Duodenal mucosa (tissue), 2 donors: ENCODE measurements around the gene KRT25.

Experiments
- H3K27ac ChIP-seq: one replicate; pipeline ENCODE4 v1.7.0; 2013; ENCODE audit warnings: low read depth, low read length
- H3K27me3 ChIP-seq, 2 donors: one replicate each; pipeline ENCODE4 v1.7.0; 2013; ENCODE audit warnings: low read length in 2 of 2, control low read depth in 1 of 2; ENCODE audit not compliant: insufficient read depth in 2 of 2, control insufficient read depth in 1 of 2
- H3K36me3 ChIP-seq, 2 donors: one replicate each; pipeline ENCODE4 v1.7.0; 2013; ENCODE audit warnings: low read length in 2 of 2, control low read depth in 1 of 2; ENCODE audit not compliant: insufficient read depth in 2 of 2, control insufficient read depth in 1 of 2
- H3K4me1 ChIP-seq, 2 donors: one replicate each; pipeline ENCODE4 v1.7.0; 2013; ENCODE audit warnings: low read length in 2 of 2, control low read depth in 1 of 2; ENCODE audit not compliant: insufficient read depth in 2 of 2, control insufficient read depth in 1 of 2
- H3K4me3 ChIP-seq, 2 donors: one replicate each; pipeline ENCODE4 v1.7.0; 2013; ENCODE audit warnings: low read length in 2 of 2, low read depth in 1 of 2
- H3K9ac ChIP-seq, 2 donors: one replicate each; pipeline ENCODE4 v1.7.0; 2013; ENCODE audit warnings: low read length in 2 of 2, low read depth in 1 of 2
- H3K9me3 ChIP-seq, 2 donors: one replicate each; pipeline ENCODE4 v1.7.0; 2013; ENCODE audit warnings: low read length in 2 of 2, control low read depth in 1 of 2; ENCODE audit not compliant: control insufficient read depth in 1 of 2

The KRT25 gene

GRCh38 chr17:40755231-40755630 lies at the start of gene KRT25:
TSS of gene KRT25 (minus strand) at chr17:40755331. CDS start at chr17:40755271, 60 bp downstream.
- no peaks in the 10 kb centered on the region for H3K4me1 ChIP-seq
- H3K4me3 ChIP-seq, result no peak within 1 kb of the TSS
- no peak within 1 kb of the TSS for H3K9ac ChIP-seq
- no peaks in the 10 kb centered on the region for H3K36me3 ChIP-seq
- peaks cover 0 to 10% of the 10 kb centered on the region in 2 donors for H3K9me3 ChIP-seq
- no peak within 1 kb of the TSS for H3K27ac ChIP-seq
- peaks cover 0 to 4% of the 10 kb centered on the region in 2 donors for H3K27me3 ChIP-seq

- Histone ChIP-seq H3K4me1 (no peaks in the 10 kb centered on the region), H3K9me3 (no peaks in the 10 kb centered on the region), H3K36me3 (no peaks in the 10 kb centered on the region), H3K4me3 (no peak overlapping the region), H3K27ac (no peak overlapping the region), H3K27me3 (peaks cover 29 to 30% of the 10 kb centered on the region in 2 donors), H3K9ac (no peak overlapping the region)
Observed at GRCh38 chr17:40803617-40804082, 48.5 kb upstream of the KRT25 start.

- no peaks in the 10 kb centered on the region for H3K9me3 ChIP-seq
- H3K9ac ChIP-seq, result no peak overlapping the region
- no peaks in the 10 kb centered on the region for H3K36me3 ChIP-seq
- H3K4me3 ChIP-seq, result no peak overlapping the region
- no peaks in the 10 kb centered on the region for H3K4me1 ChIP-seq
- no peak overlapping the region for H3K27ac ChIP-seq
- H3K27me3 ChIP-seq, result peaks cover 26 to 34% of the 10 kb centered on the region in 2 donors
Observed at GRCh38 chr17:40801157-40801556, 46.0 kb upstream of the KRT25 start.

- H3K9me3 ChIP-seq, result no peaks in the 10 kb centered on the region
- no peaks in the 10 kb centered on the region for H3K4me1 ChIP-seq
- H3K27ac ChIP-seq, result no peak overlapping the region
- H3K36me3 ChIP-seq, result no peaks in the 10 kb centered on the region
- no peak overlapping the region for H3K9ac ChIP-seq
- peaks cover 31 to 38% of the 10 kb centered on the region in 2 donors for H3K27me3 ChIP-seq
- no peak overlapping the region for H3K4me3 ChIP-seq
Observed at GRCh38 chr17:40800381-40800780, 45.2 kb upstream of the KRT25 start.

- H3K9me3 ChIP-seq, result no peaks in the 10 kb centered on the region
- H3K27ac ChIP-seq, result no peak within 1 kb of the TSS
- H3K36me3 ChIP-seq, result no peaks in the 10 kb centered on the region
- H3K4me1 ChIP-seq, result no peaks in the 10 kb centered on the region
- H3K9ac ChIP-seq, result no peak within 1 kb of the TSS
- peaks cover 35% of the 10 kb centered on the region in 2 donors for H3K27me3 ChIP-seq
- H3K4me3 ChIP-seq, result no peak within 1 kb of the TSS
Observed at GRCh38 chr17:40799859-40800258, 44.7 kb upstream of the KRT25 start, which contains the start of gene KRT28. TSS of gene KRT28 (minus strand) at chr17:40799959. CDS start at chr17:40799893, 66 bp downstream.

- Histone ChIP-seq H3K27me3 (peaks cover 35 to 36% of the 10 kb centered on the region in 2 donors), H3K4me3 (no peak overlapping the region), H3K36me3 (no peaks in the 10 kb centered on the region)
Observed at GRCh38 chr17:40796846-40797245, 41.7 kb upstream of the KRT25 start.

GRCh38 chr17:40795019-40795667 lies 40.0 kb upstream of the KRT25 start:
- no peaks in the 10 kb centered on the region for H3K9me3 ChIP-seq
- H3K9ac ChIP-seq, result no peak overlapping the region
- H3K27ac ChIP-seq, result no peak overlapping the region
- peaks cover 25 to 31% of the 10 kb centered on the region in 2 donors for H3K27me3 ChIP-seq
- H3K4me1 ChIP-seq, result no peaks in the 10 kb centered on the region
- H3K4me3 ChIP-seq, result no peak overlapping the region
- H3K36me3 ChIP-seq, result no peaks in the 10 kb centered on the region

More at GRCh38 chr17:40796846-40797245, 41.7 kb upstream of the KRT25 start:
- no peaks in the 10 kb centered on the region for H3K9me3 ChIP-seq
- no peak overlapping the region for H3K27ac ChIP-seq
- no peaks in the 10 kb centered on the region for H3K4me1 ChIP-seq
- H3K9ac ChIP-seq, result no peak overlapping the region

- no peaks in the 10 kb centered on the region for H3K9me3 ChIP-seq
- no peaks in the 10 kb centered on the region for H3K36me3 ChIP-seq
- no peak overlapping the region for H3K4me3 ChIP-seq
- no peaks in the 10 kb centered on the region for H3K4me1 ChIP-seq
- peaks cover 23 to 27% of the 10 kb centered on the region in 2 donors for H3K27me3 ChIP-seq
- H3K9ac ChIP-seq, result no peak overlapping the region
- no peak overlapping the region for H3K27ac ChIP-seq
Observed at GRCh38 chr17:40794466-40794865, 39.3 kb upstream of the KRT25 start.

- H3K27me3 ChIP-seq, result peaks cover 21 to 24% of the 10 kb centered on the region in 2 donors
- H3K9me3 ChIP-seq, result no peaks in the 10 kb centered on the region
- H3K4me3 ChIP-seq, result no peak overlapping the region
Observed at GRCh38 chr17:40793832-40794231, 38.7 kb upstream of the KRT25 start.

GRCh38 chr17:40791787-40792436 lies 36.8 kb upstream of the KRT25 start:
- Histone ChIP-seq H3K27me3 (peaks cover 17 to 18% of the 10 kb centered on the region in 2 donors), H3K36me3 (no peaks in the 10 kb centered on the region), H3K4me1 (no peaks in the 10 kb centered on the region), H3K9me3 (no peaks in the 10 kb centered on the region), H3K27ac (no peak overlapping the region), H3K4me3 (no peak overlapping the region), H3K9ac (no peak overlapping the region)

More at GRCh38 chr17:40793832-40794231, 38.7 kb upstream of the KRT25 start:
- no peaks in the 10 kb centered on the region for H3K4me1 ChIP-seq
- H3K27ac ChIP-seq, result no peak overlapping the region
- H3K36me3 ChIP-seq, result no peaks in the 10 kb centered on the region
- no peak overlapping the region for H3K9ac ChIP-seq
